T follicular helper cell (primary cell): ENCODE measurements around the gene PEG3.
"Not testable (repeated sequence)": the region's sequence is repeated elsewhere in the genome, so short reads cannot be mapped to it uniquely, and the experiment has no call there.

ENCODE experiments used
- DNase-seq: peaks from one replicate; pipeline ENCODE4 v3.0.0-alpha.2; 2020; ENCODE audit warnings: low read depth
- total RNA-seq, 2 experiments: gene quantifications; one replicate each; lab custom pipeline; 2026; lab: John Stamatoyannopoulos, UW

PEG3 gene
- 0 to 0.04 reads per million in 2 experiments for total RNA-seq

- DNase-seq, result no peak
Measured at GRCh38 chr19:56840451-56841192, at the start of gene PEG3, which contains the start of gene ZIM2. Gene PEG3 (minus strand): TSS chr19:56840726. CDS start chr19:56824655, 16,071 bp downstream. Gene ZIM2 (minus strand): TSS chr19:56840726. CDS start chr19:56824277, 16,449 bp downstream.

DNA sequence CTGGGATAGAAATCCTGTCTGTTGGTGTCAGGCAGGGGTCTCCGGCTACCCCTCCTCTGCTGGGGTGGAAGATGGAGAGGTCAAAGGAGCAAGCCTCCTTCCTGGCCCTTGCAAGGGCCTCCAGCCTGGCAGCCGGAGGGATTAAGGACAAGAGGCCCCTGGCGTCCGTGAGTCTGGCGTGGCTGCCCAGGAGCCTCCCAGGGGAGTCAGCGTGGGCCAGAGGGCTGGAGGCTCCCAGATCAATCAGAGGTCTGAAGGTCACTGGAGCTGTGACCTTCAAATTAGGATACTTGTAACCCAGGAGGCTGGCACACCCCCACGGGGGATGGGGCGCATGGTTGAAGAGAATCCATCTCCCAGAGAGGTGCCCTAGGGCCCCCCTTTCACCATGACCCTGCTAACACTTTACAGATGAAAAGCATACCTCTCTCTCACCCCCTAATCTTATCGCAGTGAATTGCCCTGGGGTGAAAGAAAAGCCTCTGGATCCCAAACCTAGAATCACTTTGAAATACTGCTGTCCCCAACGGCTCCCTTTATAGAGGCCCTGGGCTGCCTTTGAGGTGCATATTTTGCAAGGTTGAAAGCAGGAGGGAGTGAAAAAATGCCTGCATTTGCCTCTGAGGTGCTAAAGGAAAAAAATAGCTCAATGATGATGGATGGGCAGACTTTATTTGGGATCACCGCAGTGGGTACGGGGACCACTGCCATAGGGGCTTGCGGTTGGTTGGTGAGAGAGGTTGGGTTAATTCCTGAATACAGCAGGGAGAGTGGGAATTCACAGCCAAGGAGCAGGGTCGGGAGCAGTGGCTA lies 44.9 kb upstream of the PEG3 start:
- no peak for DNase-seq

GRCh38 chr19:56884441-56884840 lies 43.9 kb upstream of the PEG3 start:
- no peak for DNase-seq

- DNase-seq, result no peak
Measured at GRCh38 chr19:56880592-56881190, 40.2 kb upstream of the PEG3 start.

GRCh38 chr19:56877069-56877715 lies 36.7 kb upstream of the PEG3 start:
- no peak for DNase-seq

DNA sequence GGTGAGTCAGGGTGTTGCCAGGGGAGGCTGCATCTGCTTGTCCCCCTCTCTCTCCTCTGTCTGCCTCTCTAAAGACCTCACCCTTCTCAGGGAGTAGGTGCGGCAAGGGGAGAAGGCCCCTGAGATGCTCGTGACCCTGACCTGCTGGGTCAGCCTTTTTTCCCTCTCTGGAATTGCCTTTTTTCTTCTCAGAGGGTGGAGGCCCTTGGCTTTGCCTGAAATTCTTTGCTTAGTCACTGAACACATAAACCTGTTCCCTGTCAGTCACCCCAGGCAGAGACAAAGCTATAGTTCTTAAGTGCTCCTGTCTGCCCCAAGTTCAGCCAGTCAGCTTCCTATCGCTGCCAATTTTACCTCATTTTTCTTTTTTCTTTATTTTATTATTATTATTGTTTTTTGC lies 35.2 kb upstream of the PEG3 start:
- no peak for DNase-seq

GRCh38 chr19:56874530-56874929 lies 34.0 kb upstream of the PEG3 start:
- no peak for DNase-seq

DNA sequence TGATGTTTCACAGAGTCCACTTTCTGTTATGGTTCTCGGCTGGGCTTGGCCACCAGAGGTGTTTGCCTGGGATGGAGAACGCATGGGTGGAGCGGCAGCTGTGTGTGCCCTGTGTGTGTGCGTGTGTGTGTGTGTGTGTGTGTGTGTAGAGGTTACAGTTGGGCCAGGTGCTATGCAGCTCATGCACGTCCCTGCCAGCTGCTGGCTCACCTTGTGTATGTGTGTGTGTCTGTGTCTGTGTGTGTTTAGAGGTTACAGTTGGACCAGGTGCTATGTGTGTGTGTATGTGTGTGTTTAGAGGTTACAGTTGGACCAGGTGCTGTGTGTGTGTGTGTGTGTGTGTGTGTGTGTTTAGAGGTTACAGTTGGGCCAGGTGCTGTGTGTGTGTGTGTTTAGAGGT lies 33.0 kb upstream of the PEG3 start:
- no peak for DNase-seq

- no peak for DNase-seq
Measured at GRCh38 chr19:56869886-56870285, 29.4 kb upstream of the PEG3 start.

DNA sequence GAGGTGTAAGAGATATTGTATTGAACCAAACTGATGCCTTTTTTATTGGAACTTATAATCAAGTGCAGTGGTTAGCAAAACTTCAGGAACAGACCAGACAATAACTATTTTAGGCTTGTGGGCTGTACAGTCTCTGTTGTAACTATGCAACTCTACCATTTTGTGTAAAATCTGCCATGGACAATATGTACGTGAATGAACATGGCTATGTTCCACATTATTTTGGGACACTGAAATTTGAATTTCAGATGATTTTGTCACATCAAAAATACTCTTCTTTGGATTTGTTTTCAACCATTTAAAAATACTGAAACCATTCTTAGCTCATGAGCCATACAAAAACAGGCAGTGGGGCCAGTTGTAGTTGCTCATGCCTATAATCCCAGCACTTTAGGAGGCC lies 27.9 kb upstream of the PEG3 start:
- no peak for DNase-seq

DNA sequence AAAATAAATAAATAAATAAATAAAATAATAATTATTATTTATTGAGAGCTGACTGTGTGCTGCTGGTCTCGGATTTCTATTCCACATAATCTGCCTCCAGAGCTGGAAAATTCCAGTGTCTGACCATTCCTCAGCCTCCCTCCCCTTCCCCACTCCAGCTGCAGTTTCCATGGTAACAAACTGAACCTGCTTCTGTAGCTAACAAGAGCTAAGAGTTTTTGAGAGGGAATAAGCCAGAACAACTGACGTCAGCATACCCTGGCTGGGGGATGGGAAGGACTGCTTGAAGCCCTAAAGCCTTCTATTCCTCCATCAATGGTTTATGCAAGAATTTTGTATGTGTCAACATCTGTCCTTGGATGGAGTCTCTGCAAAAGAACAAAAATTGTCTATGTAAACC lies 26.0 kb upstream of the PEG3 start:
- DNase-seq, result no peak

GRCh38 chr19:56864443-56865125 lies 24.1 kb upstream of the PEG3 start:
- DNase-seq, result no peak

GRCh38 chr19:56862741-56863140 lies 22.2 kb upstream of the PEG3 start:
- no peak for DNase-seq

GRCh38 chr19:56860409-56860808 lies 19.9 kb upstream of the PEG3 start:
- not testable (repeated sequence) for DNase-seq

DNA sequence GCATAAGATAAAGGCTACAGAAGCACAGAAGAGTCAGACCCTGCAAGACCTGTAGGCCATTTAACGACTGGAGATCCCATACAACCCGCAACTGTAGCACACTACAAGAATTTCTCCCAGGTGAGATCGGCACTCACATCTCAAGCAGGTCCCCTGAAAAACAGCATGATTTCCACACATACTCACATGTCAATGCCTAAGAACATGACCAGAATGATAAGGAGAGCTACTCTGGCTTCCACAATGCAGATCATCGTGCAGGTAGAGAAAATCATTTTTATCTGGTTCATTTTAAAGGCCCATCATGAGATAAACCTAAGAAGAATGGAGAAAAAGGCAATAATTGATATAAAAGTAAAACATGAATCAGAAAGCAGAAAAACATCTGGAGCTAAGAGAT lies 17.5 kb upstream of the PEG3 start:
- no peak for DNase-seq

DNA sequence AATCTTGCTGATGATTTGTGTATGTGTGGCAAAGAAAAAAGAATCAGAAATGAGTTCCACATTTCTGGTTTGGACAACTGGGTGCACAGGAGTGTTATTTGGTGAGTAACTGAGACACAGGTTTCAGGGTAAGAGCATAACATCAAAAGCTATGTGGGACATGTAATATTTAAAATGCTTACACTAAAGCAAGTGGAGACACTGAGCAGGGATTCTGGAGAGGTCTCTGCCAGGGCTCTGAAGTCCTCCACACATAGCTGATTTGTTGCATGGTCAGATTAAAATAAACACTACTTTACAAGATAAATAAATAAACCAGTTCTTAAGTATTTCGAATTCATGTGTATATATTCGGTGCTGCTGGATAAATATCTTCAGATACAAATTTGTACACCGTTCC lies 16.3 kb upstream of the PEG3 start:
- DNase-seq, result no peak

- DNase-seq, result not testable (repeated sequence)
Measured at GRCh38 chr19:56852361-56852760, 11.8 kb upstream of the PEG3 start.

GRCh38 chr19:56848166-56848565 lies 7.6 kb upstream of the PEG3 start:
- DNase-seq, result no peak

DNA sequence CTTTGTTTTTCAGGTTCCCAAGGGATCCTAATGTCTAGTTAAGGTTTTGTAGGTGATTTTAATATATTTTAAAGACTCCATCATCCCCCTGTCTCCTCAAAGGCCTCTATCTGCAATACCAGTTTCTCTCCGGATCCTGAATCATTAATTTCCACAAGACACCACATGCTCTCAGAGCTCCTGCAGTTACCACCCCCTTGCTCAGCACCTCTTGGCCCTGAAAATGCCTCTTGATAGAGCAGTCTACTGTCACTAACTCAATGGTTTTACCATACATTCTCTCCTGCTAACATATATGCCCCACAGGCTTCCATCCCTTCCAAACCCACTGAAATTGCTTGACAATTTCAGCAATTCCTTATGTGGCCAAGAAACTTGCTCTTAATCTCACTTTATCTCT lies 1.9 kb upstream of the PEG3 start:
- no peak for DNase-seq

GRCh38 chr19:56841193-56841543 lies 642 bp upstream of the PEG3 start:
- no peak for DNase-seq

DNA sequence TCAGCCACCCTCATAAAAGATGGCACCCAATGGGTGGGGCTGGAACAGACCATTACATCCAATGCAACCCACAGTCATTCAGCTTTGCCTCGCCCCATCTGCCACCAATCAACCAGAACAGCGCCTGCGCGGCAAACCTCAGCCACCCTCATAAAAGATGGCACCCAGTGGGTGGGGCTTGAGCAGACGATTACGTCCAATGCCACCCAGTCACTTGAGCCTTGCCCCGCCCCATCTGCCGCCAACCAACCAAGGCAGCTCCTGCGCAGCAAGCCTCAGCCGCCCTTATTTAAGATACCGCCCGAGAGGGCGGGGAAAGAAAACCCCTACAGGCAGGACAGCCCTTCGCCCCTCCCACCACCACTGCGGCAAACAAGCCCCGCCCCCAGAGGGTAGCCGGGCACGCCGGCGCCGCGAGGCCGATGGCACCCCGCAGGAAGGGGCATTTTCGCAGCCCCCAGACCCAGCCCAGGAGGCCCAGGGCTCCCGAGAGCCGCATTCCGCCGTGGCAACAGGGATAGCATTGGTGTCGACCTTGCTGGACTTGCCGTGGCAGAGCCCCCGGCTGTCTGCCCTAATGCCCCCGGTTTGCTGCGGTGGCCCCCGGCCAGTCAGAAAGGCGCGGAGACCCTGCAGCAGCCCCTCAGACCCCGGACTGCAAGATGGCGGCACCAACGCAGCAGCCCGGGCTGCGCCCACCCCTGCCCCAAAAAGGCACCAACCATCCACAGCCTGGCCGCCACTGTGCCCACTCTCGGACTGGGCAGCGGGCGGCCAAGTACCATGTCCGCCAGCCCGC lies 675 bp downstream of the PEG3 start:
- DNase-seq, result no peak
